Measurements from ENCODE around the gene CYFIP1. TPM values are rescaled to one million over a fixed set of nuclear protein-coding genes. Genes with fewer than 3 reads are reported as not detected.

CYFIP1 gene
- polyA plus RNA-seq, 1 donor from 2014 or later = 9.3 TPM

DNA sequence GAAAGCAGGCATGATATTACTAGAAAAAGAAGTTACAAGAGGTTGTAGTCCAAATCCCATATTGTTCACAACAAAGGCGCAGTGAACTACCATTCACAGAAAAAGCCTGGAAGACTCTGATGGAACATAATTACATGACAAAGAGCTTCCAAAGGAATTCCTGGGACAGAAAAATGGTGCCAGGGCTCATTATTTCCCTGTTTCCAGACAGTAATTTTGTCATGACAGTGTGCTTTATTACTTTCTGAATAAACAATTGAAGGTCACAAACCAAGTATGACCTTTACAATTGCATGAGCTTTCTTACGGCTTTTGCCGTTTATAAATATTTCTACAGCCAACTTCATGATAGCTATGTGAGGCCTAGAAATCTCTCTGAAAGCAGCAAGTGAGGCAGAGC is 61.0 kb downstream of the CYFIP1 start:
- Histone ChIP-seq H3F3A (ENCODE audit: insufficient read depth, low read length, poor library complexity, severe bottlenecking) (no peaks in the 10 kb centered on the region), H3K4me3 (ENCODE audit: low read length) (no peak overlapping the region), H3K36me3 (ENCODE audit: insufficient read depth, low read length) (no peaks in the 10 kb centered on the region), H3K9me2 (ENCODE audit: insufficient read depth, low read length) (no peaks in the 10 kb centered on the region), H3K9me3 (ENCODE audit: low read length) (no peaks in the 10 kb centered on the region), H3K27me3 (ENCODE audit: insufficient read depth, low read depth, low read length) (no peaks in the 10 kb centered on the region), H2AFZ (ENCODE audit: low read depth, low read length) (no peak overlapping the region), H3K9ac (ENCODE audit: low read length) (no peak overlapping the region), H4K20me1 (ENCODE audit: insufficient read depth) (no peaks in the 10 kb centered on the region), H3K4me2 (ENCODE audit: low read length) (no peak overlapping the region), H3K79me2 (replicated peaks; ENCODE audit: insufficient read depth, low read length) (no peaks in the 10 kb centered on the region), H3K27ac (ENCODE audit: low read length) (no peak overlapping the region)
- TF ChIP-seq RAD21 (conservative IDR thresholded peaks at IDR 0.05) (no peak), EZH2 (IDR thresholded peaks at IDR 0.05; ENCODE audit: borderline replicate concordance, insufficient read depth, low read length, poor library complexity, severe bottlenecking) (no peak)

DNA sequence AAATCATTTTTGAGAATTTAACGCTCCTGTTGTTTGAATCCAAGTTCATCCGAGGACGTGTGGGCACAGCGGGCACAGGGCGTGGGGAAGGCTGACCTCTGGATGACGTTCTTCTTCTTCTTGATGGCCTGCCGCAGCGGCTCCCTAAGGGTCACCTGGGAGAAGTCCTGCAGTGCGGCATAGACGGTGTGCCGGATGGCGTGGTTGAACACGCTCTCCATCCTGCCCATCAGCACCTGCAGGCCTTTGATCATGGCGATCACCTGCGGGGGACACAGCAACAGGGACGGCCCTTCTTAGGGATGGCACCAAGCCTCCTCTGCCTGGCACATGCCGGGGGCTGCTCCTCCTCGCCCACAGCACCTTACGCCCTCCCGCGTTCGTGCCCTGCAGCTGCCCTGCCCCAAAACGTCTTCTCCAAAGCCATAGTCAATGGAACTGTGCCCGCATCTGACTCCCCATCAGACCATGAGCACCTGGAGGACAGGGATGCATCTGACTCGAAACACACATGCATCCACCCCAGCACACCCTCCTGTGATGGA is 61.5 kb downstream of the CYFIP1 start:
- no peaks in the 10 kb centered on the region for H3F3A ChIP-seq (ENCODE audit: insufficient read depth, low read length, poor library complexity, severe bottlenecking)
- H3K4me2 ChIP-seq (ENCODE audit: low read length) = no peak overlapping the region
- H3K4me3 ChIP-seq (ENCODE audit: low read length) = no peak overlapping the region
- H3K9me2 ChIP-seq (ENCODE audit: insufficient read depth, low read length) = no peaks in the 10 kb centered on the region
- no peaks in the 10 kb centered on the region for H3K9me3 ChIP-seq (ENCODE audit: low read length)
- H3K27me3 ChIP-seq (ENCODE audit: insufficient read depth, low read depth, low read length) = no peaks in the 10 kb centered on the region
- no peaks in the 10 kb centered on the region for H4K20me1 ChIP-seq (ENCODE audit: insufficient read depth)
- H3K27ac ChIP-seq (ENCODE audit: low read length) = no peak overlapping the region
- no peaks in the 10 kb centered on the region for H3K79me2 ChIP-seq (replicated peaks; ENCODE audit: insufficient read depth, low read length)
- H3K36me3 ChIP-seq (ENCODE audit: insufficient read depth, low read length) = no peaks in the 10 kb centered on the region
- TF ChIP-seq SMC3 (conservative IDR thresholded peaks at IDR 0.05; ENCODE audit: poor library complexity) (no peak), EZH2 (IDR thresholded peaks at IDR 0.05; ENCODE audit: borderline replicate concordance, insufficient read depth, low read length, poor library complexity, severe bottlenecking) (no peak), POLR2AphosphoS5 (IDR thresholded peaks at IDR 0.05) (no peak), TAF1 (IDR thresholded peaks at IDR 0.05; ENCODE audit: low read depth) (no peak), EP300 (conservative IDR thresholded peaks at IDR 0.05; ENCODE audit: poor library complexity, severe bottlenecking) (no peak), REST (IDR thresholded peaks at IDR 0.05; ENCODE audit: borderline replicate concordance) (no peak), CTCF (IDR thresholded peaks at IDR 0.05; ENCODE audit: poor library complexity, severe bottlenecking) (no peak), MXI1 (conservative IDR thresholded peaks at IDR 0.05; ENCODE audit: poor library complexity, severe bottlenecking) (no peak), RAD21 (conservative IDR thresholded peaks at IDR 0.05) (no peak)
- no peak overlapping the region for H2AFZ ChIP-seq (ENCODE audit: low read depth, low read length)
- H3K9ac ChIP-seq (ENCODE audit: low read length) = no peak overlapping the region

Measured in neural cell (in vitro differentiated cells).